Stimulated activated CD8-positive, alpha-beta memory T cell treated with anti-CD3 and anti-CD28 coated beads, Interleukin-15, amount 100 ng/mL, for 48 hours (primary cell): Measurements from ENCODE around the gene MDK.

ENCODE experiments used
- DNase-seq, 2 donors: peaks; one replicate each; pipeline ENCODE4 v3.0.0-alpha.2; 2020; ENCODE audit warnings: low read depth in 2 of 2

MDK gene

DNA sequence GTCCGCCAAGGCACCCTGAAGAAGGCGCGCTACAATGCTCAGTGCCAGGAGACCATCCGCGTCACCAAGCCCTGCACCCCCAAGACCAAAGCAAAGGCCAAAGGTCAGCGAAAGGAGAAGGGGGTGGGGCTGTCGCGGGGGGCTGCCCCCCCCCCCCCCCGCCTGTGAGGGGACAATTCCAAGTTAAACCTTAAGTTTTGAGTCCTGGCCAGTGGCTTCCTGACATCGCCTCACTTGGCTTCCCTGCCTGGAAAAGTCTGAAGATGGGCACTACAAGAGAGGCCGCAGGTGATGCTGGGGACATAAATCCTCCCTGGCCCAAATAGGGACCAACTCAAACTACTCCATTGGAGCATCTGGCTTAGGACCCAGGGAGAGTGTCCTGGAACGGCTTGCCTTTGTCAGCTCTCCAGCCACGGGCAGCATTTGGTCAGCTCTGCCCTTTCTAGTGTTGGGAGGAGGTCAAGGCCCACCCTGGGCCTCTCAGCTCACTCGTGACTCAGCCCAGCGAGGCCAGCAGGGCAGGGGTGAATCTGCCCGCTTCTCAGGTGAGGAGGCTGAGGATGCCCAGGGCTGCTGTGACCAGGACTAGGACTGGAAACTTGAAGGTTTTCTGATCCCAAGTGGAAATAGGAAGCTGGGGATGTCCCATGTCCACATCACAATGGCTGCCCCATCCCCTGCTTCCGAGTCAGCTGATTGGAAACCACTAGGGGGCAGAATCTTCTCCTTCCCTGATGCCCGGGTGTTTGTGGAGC is 1.4 kb downstream of the MDK start:
- no peak for DNase-seq

- no peak for DNase-seq
Observed at GRCh38 chr11:46383404-46383758, 1.9 kb downstream of the MDK start.

DNA sequence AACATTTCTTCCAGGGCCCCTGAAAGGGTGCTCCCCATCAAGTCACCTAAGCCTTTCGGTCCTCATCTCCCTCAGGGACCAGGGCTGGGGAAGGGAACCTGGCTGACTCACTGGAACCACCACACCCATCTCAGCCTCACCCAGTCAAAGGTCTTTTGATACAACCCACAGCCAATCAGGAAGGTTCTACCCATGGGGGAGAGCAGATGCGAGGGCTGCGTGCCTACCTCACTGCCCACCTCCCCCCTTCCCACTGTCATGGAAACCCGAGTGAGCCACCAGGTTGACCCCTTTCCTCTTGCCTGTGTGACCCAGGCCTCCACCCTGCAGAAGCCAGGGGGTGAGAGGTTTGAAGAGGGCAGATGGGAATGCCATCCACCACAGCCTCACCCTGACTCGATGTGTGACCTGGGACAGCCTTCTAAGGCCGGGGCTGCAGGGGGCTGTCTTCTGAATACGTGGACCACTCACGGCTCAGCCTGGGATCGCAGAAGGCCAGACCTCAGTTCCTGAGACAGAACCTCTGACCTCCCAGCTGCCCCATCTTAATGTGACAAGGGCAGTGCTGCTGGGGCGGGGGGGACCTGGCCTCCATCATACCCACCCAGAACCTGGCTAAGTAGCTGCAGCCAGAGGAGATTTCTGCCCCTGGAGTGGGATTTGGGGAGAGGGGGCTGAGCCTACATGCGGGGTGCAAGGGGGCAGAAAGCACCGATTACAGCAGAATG is 2.7 kb downstream of the MDK start:
- DNase-seq = no peak

DNA sequence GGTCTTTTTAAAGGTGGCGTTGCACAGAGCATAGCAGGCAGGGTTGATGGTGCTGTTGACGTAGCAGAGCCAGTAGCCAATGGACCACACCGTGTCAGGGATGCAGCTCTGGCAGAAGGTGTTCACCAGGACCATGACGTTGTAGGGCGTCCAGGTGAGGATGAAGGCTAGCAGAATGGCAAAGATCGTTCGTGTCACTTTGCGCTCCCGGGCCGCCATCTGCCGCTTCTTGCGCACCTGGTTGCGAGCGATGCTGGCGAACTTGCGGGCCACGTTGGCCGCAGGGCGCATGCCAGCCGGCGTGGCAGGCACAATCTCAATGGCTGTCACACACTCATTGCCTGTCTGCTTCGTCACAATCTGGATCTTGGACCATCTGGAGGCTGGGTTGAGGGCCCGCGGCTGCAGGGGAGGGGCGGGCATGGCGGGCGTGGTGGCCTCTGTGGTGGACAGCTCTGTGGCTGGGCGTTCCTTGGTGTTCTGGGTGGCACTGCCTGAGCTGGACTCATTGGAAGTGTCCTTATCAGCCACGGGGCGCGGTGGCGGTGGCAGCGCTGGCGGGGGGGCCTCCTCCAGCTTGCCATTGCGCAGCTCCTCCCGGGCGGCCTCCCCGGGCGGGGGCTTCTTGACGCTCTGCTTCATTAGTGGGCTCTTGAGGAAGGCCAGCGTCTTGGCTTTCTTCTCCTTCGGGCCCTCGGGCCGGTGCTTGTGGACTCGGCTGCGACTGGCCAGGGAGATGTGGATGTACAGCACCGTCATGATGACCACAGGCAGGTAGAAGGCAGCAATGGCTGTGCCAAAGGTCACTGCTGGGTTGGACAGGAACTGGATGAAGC is 3.9 kb downstream of the MDK start:
- no peak for DNase-seq

DNA sequence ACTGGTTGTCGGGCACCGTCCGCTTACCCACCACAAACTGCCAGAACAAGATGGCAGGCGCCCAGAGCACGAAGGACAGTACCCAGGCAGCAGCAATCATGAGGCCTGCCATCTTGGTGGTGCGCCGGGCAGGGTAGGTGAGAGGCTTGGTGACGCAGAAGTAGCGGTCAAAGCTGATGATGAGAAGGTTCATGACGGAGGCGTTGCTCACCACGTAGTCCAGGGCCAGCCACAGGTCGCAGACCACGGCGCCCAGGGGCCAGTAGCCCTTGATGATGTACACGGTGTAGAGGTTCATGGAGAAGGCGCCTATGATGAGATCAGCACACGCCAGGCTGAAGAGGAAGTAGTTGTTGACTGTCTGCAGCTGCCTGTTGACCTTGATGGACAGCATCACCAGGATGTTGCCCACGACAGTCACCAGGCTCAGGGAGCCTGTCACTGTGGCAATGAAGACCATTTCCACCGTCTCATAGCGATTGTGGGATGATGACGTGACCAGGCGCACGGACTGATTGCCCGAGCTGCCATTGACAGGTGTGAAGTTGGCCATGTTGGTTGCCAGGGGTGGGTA is 4.6 kb downstream of the MDK start:
- DNase-seq = no peak

DNA sequence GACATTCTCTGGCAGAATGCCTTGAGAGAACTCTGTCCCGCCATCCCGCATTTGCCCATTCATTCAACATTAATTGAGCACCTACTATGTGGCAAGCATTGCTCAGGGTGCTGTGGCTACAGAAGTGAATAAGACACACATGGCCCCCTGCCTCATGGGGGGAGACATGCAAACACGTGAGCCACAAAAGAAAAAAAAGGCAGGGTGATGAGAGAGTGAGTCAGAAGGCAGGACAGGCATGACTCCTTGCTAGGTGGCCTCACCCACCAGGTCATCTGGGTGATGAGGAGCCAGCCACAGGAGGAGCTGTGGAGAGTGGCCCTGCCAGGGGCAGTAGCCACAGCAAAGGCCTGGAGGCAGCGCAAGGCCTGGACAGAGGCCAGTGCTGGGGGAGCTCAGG is 5.2 kb downstream of the MDK start:
- DNase-seq = no peak

GRCh38 chr11:46387456-46387855 is 6.0 kb downstream of the MDK start:
- no peak for DNase-seq

GRCh38 chr11:46387919-46388618 is 6.6 kb downstream of the MDK start:
- DNase-seq = no peak

DNA sequence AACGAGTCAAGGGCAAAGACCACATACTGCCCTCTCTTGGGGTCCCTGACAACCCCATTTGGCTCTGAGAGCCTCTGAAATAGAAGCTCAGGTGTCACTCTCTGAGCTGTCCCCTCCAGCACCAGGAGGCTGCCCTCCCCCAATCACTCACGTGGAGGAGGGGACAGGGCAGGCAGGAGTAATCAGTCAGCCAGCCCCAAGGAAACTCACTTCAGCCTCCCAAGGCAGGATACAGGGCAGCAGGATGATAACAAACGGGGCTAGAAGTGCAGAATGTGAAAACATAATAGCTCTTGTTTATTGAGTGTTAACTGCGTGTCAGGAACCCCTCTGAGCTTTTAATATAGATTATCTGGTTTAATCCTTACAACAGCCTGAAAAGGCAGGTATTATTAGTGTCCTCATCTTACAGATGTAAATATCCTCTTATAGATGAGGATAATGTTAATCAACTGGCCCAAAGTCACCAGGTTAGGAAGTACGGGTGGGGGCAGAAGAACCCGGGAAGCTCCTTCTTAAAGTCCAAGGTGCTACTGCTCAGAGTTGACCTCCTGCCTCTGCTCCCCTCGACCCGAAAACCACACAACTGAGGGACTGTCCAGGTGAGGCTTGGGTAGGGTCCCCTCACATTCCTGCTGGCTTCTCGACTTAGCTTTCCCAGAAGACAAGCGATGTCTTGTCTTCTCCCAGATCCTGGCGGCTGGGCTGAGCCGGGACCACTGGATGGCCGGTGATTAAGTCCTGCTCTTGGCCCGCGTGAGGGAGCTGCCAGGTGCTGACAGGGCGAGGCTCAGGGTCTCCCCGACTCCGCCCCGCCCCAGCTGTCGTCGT is 7.4 kb downstream of the MDK start:
- no peak for DNase-seq

DNA sequence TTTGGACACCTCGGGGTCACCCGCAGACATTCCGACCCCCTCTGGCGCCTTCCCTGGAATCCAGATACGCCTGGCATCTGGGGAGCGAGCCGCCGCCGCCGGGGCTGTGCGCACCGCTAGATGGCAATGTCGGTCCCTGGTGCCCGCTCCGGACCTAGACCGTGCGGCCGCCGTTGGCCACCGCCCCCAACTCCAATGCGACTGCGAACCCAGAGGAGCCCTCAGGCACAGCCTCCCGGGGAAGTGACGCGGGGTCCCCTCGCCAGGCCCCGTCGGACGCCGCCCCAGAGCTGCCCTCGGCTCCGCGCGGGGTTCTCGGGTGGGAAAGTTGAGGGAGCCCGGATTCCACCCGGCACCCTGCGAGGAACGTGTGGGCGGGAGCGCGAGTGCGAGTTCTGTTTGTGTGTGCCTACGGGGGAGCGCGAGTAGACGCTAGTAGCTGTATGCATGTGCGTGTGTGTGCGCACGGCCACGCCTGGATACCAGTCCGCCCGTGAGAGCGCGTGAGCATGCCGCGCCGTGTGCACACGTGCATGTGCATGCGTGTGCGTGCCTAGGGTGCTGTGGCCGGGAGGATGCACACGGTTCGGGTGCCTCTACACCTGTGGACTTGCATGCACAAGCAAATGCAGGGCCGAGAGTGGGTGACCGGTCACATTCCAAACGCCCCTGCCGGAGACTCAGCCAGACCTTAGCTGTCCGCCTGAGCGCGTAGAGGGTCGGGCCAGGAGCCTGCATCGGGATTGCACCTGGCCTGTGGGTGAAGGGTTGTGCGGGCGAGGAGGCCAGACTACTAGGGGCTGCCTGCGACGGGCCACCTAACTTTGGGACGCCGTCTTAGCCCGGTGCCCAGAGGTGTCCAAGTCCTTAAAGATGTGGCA is 8.2 kb downstream of the MDK start:
- peak in 1 of 2 donors; percentile 59 for DNase-seq

DNA sequence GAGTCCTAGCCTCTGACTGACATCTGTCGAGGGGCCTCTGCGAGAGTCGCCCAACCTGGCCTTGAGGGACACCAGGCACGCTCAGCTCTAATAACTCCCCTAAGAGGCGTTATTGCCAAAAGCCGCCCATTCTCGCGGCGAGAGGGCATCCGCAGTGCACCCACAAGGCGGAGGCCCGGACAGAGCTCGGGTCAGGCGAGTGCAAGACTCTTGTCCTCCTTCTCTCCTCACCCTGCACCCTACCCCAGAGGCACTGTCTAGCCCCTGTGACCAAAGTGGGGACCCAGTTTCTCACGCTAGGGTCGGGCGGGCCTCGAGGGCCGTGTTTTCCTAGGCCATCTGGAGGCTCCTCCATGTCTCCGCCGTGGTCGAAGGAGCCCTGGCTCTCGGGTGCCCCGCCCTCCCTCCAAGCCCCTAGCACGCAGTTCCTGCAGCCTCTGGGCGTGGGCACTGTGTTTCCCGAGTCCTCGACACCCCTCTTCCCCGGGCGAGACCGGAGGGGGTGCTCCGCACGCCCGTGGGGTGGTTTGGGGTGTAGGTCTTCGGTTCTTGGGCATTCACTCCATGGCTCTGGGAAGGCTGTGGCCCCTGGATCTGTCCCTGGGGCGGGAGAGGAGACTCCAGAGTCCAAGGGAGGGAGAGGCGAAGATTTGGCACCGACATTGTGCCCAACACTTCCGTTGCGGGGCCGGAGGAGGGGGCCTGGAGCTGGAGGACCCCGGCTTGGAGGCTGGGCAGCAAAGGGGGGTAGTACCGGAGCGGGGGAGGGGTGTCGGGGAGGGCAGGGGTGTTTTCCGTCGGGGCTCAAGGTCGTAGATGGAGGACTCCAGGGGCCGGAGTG is 9.1 kb downstream of the MDK start:
- no peak for DNase-seq

DNA sequence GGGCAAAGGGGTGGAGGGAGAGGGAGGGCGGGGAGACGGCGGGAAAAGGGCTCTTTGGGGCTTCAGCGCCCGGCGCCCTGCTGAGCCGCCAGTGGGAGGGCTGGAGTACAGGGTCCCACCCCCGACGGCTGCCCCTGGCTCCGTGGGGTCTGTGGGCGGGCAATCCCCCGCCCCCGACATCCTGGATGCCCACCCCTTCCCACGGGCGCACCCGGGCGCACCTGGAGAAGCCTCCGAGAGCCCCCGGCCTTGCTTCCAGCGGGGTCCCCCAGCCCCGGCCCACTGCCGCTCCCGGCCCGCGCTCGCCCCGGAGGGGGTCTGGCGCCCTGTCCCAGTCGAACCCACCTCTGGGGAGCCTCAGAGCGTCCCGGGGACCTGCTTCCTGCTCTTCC is 9.7 kb downstream of the MDK start:
- no peak for DNase-seq

GRCh38 chr11:46391578-46392420 is 10.3 kb downstream of the MDK start, which contains the start of gene CHRM4:
TSS of gene CHRM4 (minus strand) at chr11:46391776. CDS start at chr11:46386557, 5,219 bp downstream.
- no peak for DNase-seq

DNA sequence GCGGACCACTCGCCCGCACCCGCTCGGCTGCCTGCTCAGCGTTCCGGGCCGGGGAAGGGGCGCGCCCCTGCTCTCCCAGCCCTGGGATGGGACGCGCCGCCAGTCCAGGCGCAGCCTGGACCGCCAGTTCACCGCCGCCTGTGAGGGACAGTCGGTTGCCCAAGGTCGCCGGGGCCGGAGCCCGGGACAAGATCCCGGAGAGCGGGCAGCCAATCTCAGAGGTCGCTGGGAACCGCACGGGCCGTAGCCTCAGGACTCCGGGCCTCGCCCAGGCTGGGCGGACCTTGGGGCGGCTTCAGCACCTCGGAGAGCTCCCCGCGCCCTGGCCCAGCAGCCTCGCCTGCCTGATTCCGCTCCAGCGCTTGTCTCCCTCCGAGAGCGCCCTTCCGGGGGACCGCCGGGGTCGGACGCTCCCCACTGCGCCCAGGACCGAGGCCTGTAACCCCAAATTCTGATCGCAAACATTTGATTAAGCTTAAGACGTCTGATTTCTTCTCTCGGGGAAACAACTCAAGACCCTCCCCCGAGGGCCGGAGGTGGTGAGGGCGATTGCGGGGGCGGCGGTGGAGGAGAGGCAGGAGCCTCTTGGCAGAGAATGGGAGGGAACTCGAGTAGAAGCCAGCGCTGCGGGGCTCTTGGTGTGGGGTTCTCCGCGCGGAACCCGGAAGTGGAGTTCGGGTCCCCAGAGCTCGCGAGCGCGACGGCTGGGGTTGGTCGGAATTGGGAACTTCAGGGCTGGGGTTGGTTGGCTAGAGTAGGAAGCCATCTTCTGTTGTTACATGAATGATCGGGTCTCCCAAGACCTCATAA is 11.2 kb downstream of the MDK start:
- DNase-seq = peak; percentile 63 to 64

DNA sequence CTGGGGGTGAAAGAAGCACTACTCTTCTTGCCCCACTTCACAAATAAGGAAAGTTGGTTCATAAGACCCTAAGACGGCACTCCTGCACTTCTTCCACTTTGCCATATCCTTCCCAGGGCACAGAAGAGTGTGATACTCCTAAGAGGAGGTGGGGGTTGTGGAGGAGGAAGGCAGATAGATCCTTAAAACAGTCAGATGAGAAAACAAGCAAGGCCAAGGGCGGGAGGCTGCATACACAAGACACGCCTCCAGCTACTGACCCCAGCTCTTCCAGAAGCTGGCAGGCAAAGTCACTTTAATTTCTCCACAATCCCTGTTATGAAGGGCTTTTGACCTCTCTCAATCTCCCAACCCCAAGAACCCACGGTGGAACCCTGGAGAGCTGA is 11.8 kb downstream of the MDK start:
- DNase-seq = no peak

DNA sequence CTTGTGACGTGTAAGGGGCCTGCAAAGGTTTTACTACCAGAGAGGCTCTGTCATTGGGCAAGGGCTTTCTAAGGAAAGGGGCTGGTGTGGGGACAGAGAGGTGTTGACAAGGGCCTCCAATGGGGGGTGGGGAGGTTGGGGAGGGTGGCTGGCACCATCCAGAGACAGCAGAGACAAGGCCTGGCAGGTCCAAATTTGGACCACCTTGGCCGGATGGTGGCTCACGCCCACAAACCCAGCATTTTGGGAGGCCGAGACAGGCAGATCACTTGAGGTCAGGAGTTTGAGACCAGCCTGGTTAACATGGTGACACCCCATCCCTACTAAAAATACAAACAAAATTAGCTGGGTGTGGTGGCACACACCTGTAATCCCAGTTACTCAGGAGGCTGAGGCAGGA is 12.3 kb downstream of the MDK start:
- DNase-seq = no peak

DNA sequence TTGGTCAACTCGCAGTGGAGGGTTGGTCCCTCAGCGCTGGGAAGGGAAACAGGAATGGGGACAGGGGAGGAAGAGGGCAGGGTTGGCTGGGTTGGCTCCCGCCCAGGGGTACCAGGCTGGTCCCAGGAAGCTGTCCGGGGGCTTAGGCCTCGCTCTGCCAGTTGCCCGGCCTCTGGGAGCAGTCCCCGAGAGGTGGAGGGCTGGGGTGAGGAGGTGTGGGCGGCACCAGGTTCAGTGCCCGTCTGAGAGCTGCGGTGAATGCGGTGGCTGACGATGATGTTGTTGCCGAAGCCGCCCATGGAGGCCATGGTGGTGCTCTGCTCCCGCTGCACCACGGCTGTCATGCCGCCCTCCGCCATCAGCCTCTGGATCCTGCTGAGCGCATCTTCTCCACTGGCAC is 16.1 kb downstream of the MDK start:
- no peak for DNase-seq
